B cell (primary cell): ENCODE measurements around the gene RTL9. TPM values are rescaled to one million over a fixed set of nuclear protein-coding genes. Genes with fewer than 3 reads are reported as not detected.

Experiments
- ATAC-seq: fragments of 200-7000 bp; cut with Tn5 transposase; one replicate; pipeline ENCODE4 v1.10.0; 2021; ENCODE audit warnings: low read depth, mild to moderate bottlenecking, moderate number of reproducible peaks, moderate library complexity
- CTCF ChIA-PET: fragments of 350-600 bp; sonication (Branson Sonifier 250); formaldehyde crosslinking; loops from one replicate; lab custom pipeline; 2021; ENCODE audit warnings: antibody characterized with exemption, inconsistent platforms; lab: Charles Lee
- POLR2A ChIA-PET: fragments of 350-600 bp; sonication (Branson Sonifier 250); formaldehyde crosslinking; loops from one replicate; lab custom pipeline; 2021; ENCODE audit warnings: antibody characterized with exemption; lab: Charles Lee
- DNase-seq: peaks from one replicate; pipeline ENCODE4 v3.0.0; 2013
- H2AFZ ChIP-seq: 2 replicates; pipeline ENCODE4 v1.6.1; 2012; ENCODE audit warnings: mild to moderate bottlenecking, low read depth, low read length; ENCODE audit not compliant: insufficient read depth, poor library complexity, severe bottlenecking
- H3K27ac ChIP-seq, 2 donors: 1 replicate in 1 of 2; 2 replicates in 1 of 2; pipeline ENCODE4 v1.5.1; 2012 to 2013; ENCODE audit warnings: low read length in 2 of 2, mild to moderate bottlenecking in 2 of 2, moderate library complexity in 1 of 2
- H3K27me3 ChIP-seq, 4 experiments: fragments of 200-600 bp in 1 of 4; sonication (generic) in 1 of 4; replicated peaks in 1 of 4; 1 replicate in 2 of 4; 2 replicates in 2 of 4; pipeline versions ENCODE4 v1.6.1 to v1.7.0; 2013 to 2016; ENCODE audit warnings: low read length in 3 of 4, mild to moderate bottlenecking in 2 of 4, mixed read lengths in 1 of 4, moderate library complexity in 1 of 4; ENCODE audit not compliant: insufficient read depth in 4 of 4, control insufficient read depth in 3 of 4; ENCODE audit errors: control extremely low read depth in 1 of 4
- H3K36me3 ChIP-seq, 2 experiments: replicated peaks in 1 of 2; 1 replicate in 1 of 2; 2 replicates in 1 of 2; pipeline versions ENCODE4 v1.6.1 to v1.7.1; 2013; ENCODE audit warnings: low read length in 1 of 2; ENCODE audit not compliant: insufficient read depth in 2 of 2, control insufficient read depth in 1 of 2; ENCODE audit errors: control extremely low read depth in 1 of 2, extremely low read depth in 1 of 2
- H3K4me1 ChIP-seq, 2 donors: fragments of 200-600 bp in 1 of 2; sonication (generic) in 1 of 2; 1 replicate in 1 of 2; 2 replicates in 1 of 2; pipeline versions ENCODE4 v1.5.1 to v1.6.1; 2013 to 2017; ENCODE audit warnings: low read length in 2 of 2; ENCODE audit not compliant: control insufficient read depth in 2 of 2, insufficient read depth in 2 of 2
- H3K4me2 ChIP-seq: replicated peaks from 2 replicates; pipeline ENCODE3; 2012; ENCODE audit warnings: mild to moderate bottlenecking, low read depth, low read length; ENCODE audit not compliant: poor library complexity, severe bottlenecking
- H3K4me3 ChIP-seq, 5 experiments: fragments of 200-600 bp in 1 of 5; sonication (generic) in 1 of 5; 1 replicate in 3 of 5; 2 replicates in 2 of 5; pipeline versions ENCODE4 v1.5.1 to v1.7.0; 2011 to 2016; ENCODE audit warnings: low read length in 4 of 5, mild to moderate bottlenecking in 4 of 5, low read depth in 2 of 5, control low read depth in 1 of 5, moderate library complexity in 1 of 5; ENCODE audit not compliant: insufficient read depth in 1 of 5; ENCODE audit errors: control extremely low read depth in 1 of 5, extremely low read depth in 1 of 5
- H3K79me2 ChIP-seq: fragments of 200-600 bp; sonication (generic); one replicate; pipeline ENCODE4 v1.6.0; 2016; ENCODE audit warnings: low read length; ENCODE audit not compliant: control insufficient read depth, insufficient read depth
- H3K9ac ChIP-seq: fragments of 200-600 bp; sonication (generic); 2 replicates; pipeline ENCODE4 v1.6.1; 2017; ENCODE audit warnings: mild to moderate bottlenecking, low read length, moderate library complexity
- H3K9me3 ChIP-seq, 3 donors: one replicate each; pipeline versions ENCODE4 v1.6.1 to v1.7.1; 2013; ENCODE audit warnings: low read length in 2 of 3; ENCODE audit not compliant: control insufficient read depth in 2 of 3, insufficient read depth in 1 of 3; ENCODE audit errors: control extremely low read depth in 1 of 3
- H4K20me1 ChIP-seq: 2 replicates; pipeline ENCODE4 v1.6.0; 2012; ENCODE audit warnings: mild to moderate bottlenecking, low read length; ENCODE audit not compliant: insufficient read depth, control insufficient read depth, poor library complexity, severe bottlenecking
- H3K27ac Mint-ChIP-seq: one replicate; pipeline ENCODE4 v1.8.0; 2021; ENCODE audit warnings: mixed read lengths
- H3K27me3 Mint-ChIP-seq: one replicate; pipeline ENCODE4 v1.8.0; 2021; ENCODE audit warnings: mixed read lengths
- H3K4me1 Mint-ChIP-seq: one replicate; pipeline ENCODE4 v1.8.0; 2021; ENCODE audit warnings: mixed read lengths
- H3K4me3 Mint-ChIP-seq: one replicate; pipeline ENCODE4 v1.8.0; 2021; ENCODE audit warnings: mixed read lengths
- H3K9me3 Mint-ChIP-seq: one replicate; pipeline ENCODE4 v1.8.0; 2022; ENCODE audit warnings: mixed read lengths; ENCODE audit not compliant: insufficient read depth
- EZH2 ChIP-seq: IDR thresholded peaks from 2 replicates; pipeline ENCODE4 v1.6.1; 2012; ENCODE audit warnings: borderline replicate concordance, low read depth, mild to moderate bottlenecking, moderate library complexity, low read length; ENCODE audit not compliant: insufficient read depth, poor library complexity, severe bottlenecking
- WGBS: methylation state at CpG from one replicate; pipeline ENCODE4 v1.1.5; 2013; ENCODE audit warnings: missing lambda C conversion rate; ENCODE audit not compliant: insufficient coverage; 5-methylcytosine and 5-hydroxymethylcytosine counted together
- intact Hi-C: fragments of 100-400 bp; cut with micrococcal nuclease; formaldehyde crosslinking; loops from one replicate; pipeline ENCODE4 v1.10.0; 2022
- polyA plus RNA-seq: library from polyadenylated mRNA; depleted of rRNA; stranded (reverse); fragments of >200 nt; gene quantifications from 2 replicates; pipeline ENCODE4 v1.2.3, GENCODE V29; 2012
- total RNA-seq, 2 donors: library from RNA; stranded (reverse); fragments of 120-200 nt in 1 of 2; gene quantifications; 1 replicate in 1 of 2; 2 replicates in 1 of 2; pipeline versions ENCODE4 v1.2.3 to v1.2.4, GENCODE V29; 2013 to 2022
- TF ChIP-seq, protein P1 (sequence below): fragments of 200-600 bp; IDR thresholded peaks from one replicate; pipeline ENCODE4 v1.8.0; 2022; ENCODE audit warnings: antibody characterized with exemption, mild to moderate bottlenecking

Gene RTL9
- total and polyA plus RNA-seq, 2 donors (not counting 1 experiment from before 2014, with no cell fraction given): not detected

DNA sequence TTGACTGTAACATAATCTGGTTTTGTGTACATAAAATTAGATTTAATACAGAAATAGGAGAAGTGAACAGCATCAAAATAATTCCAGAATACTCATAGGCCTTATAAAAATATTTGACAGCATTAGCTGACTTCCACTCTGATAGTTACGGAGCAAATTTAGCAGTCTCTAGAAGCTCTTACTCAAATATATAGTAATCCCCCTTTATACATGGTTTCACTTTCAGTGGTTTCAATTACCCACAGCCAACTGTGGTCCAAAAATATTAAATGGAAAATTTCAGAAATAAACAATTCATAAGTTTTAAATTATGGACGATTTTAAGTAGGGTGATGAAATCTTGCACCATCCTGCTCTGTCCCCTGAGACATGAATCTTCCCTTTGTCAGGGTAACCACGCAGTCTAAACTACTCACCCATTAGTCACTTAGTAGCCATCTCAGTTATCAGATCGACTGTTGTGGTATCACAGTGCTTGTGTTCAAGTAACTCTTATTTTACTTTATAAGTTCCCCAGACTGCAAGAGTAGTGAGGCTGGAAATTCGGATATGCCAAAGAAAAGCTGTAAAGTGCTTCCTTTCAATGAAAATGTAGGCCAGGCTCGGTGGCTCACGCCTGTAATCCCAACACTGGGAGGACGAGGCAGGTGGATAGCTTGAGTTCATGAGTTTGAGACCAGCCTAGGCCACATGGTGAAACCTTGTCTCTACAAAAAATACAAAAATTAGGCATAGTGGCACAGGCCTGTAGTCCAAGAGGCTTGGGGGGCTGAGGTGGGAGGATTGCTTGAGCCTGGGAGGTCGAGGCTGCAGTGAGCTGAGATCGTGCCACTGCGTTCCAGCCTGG, 17.2 kb upstream of the RTL9 start:
- H3K4me3 Mint-ChIP-seq: no peak overlapping the region
- no peak overlapping the region for H3K27ac ChIP-seq
- H3K36me3 ChIP-seq: no peaks in the 10 kb centered on the region
- ChIA-PET CTCF (no interaction called here), POLR2A (no interaction called here)
- H4K20me1 ChIP-seq: no peaks in the 10 kb centered on the region
- H3K27me3 Mint-ChIP-seq: no peaks in the 10 kb centered on the region
- H2AFZ ChIP-seq: no peak overlapping the region
- H3K4me2 ChIP-seq: no peak overlapping the region
- no peaks in the 10 kb centered on the region for H3K79me2 ChIP-seq
- no peak overlapping the region for H3K4me3 ChIP-seq
- TF ChIP-seq, protein P1, sequence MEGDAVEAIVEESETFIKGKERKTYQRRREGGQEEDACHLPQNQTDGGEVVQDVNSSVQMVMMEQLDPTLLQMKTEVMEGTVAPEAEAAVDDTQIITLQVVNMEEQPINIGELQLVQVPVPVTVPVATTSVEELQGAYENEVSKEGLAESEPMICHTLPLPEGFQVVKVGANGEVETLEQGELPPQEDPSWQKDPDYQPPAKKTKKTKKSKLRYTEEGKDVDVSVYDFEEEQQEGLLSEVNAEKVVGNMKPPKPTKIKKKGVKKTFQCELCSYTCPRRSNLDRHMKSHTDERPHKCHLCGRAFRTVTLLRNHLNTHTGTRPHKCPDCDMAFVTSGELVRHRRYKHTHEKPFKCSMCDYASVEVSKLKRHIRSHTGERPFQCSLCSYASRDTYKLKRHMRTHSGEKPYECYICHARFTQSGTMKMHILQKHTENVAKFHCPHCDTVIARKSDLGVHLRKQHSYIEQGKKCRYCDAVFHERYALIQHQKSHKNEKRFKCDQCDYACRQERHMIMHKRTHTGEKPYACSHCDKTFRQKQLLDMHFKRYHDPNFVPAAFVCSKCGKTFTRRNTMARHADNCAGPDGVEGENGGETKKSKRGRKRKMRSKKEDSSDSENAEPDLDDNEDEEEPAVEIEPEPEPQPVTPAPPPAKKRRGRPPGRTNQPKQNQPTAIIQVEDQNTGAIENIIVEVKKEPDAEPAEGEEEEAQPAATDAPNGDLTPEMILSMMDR: no peak
- no peak for TF ChIP-seq EZH2
- H3K9me3 ChIP-seq: no peaks in the 10 kb centered on the region
- H3K4me1 Mint-ChIP-seq: peaks cover 4% of the 10 kb centered on the region
- H3K27me3 ChIP-seq: no peaks in the 10 kb centered on the region
- no peaks in the 10 kb centered on the region for H3K4me1 ChIP-seq
- DNase-seq (no peak), ATAC-seq (no peak)
- H3K9ac ChIP-seq: no peak overlapping the region
- 93% methylated on average over 3 of the region's 11 CpGs for WGBS
- no peaks in the 10 kb centered on the region for H3K9me3 Mint-ChIP-seq
- no peak overlapping the region for H3K27ac Mint-ChIP-seq
- intact Hi-C loops: no loop called here

- intact Hi-C loops: no loop called here
- Histone ChIP-seq H3K36me3 (no peaks in the 10 kb centered on the region), H2AFZ (no peak overlapping the region), H3K27ac (no peak overlapping the region), H3K4me2 (no peak overlapping the region), H3K9ac (no peak overlapping the region), H3K79me2 (no peaks in the 10 kb centered on the region), H3K9me3 (no peaks in the 10 kb centered on the region), H3K27me3 (no peaks in the 10 kb centered on the region), H3K4me3 (no peak overlapping the region), H3K4me1 (no peaks in the 10 kb centered on the region), H4K20me1 (no peaks in the 10 kb centered on the region)
- ATAC-seq (no peak), DNase-seq (no peak)
- ChIA-PET CTCF (no interaction called here), POLR2A (no interaction called here)
- Mint-ChIP-seq H3K4me1 (no peaks in the 10 kb centered on the region), H3K27ac (no peak overlapping the region), H3K9me3 (no peaks in the 10 kb centered on the region), H3K4me3 (no peak overlapping the region), H3K27me3 (no peaks in the 10 kb centered on the region)
- TF ChIP-seq, protein P1: no peak
- TF ChIP-seq EZH2: no peak
- 86% methylated on average over 3 of the region's 17 CpGs for WGBS
Measured at GRCh38 chrX:110346681-110347080, 12.0 kb upstream of the RTL9 start.
